ENCODE measurements around the gene AHI1. TPM values are rescaled to one million over a fixed set of nuclear protein-coding genes. Genes with fewer than 3 reads are reported as not detected.
A peak's percentile ranks its signal among the peaks of the same experiment; 100 is the strongest.

The AHI1 gene
- total and polyA plus RNA-seq, 10 of the 15 experiments (the other 5 are each of a cell fraction or from before 2014, with no cell fraction given): 3.2 to 9.5 (median 4.6) TPM

- CTCF ChIA-PET: interaction anchor here (0.9 to 2.3 kb wide), 8 partner anchors 8 to 146 kb away, joined by 3 to 11 read pairs (median 5); no protein-coding TSS in a partner anchor
- peak; percentile 83 for FAIRE-seq
- RAD21 ChIA-PET (ENCODE audit: unreplicated experiment): interaction anchor here (0.9 to 1.1 kb wide), 3 partner anchors 10 to 146 kb away, joined by 3 to 4 read pairs (median 3); no protein-coding TSS in a partner anchor
- intact Hi-C loops (cut with micrococcal nuclease; ENCODE audit: unreplicated experiment): loop anchor here (2.0 kb wide), 2 partner anchors 93 to 147 kb away; no protein-coding TSS in a partner anchor
- no peaks in the 10 kb centered on the region for H3K79me2 ChIP-seq (ENCODE audit: control insufficient read depth, insufficient read depth, low read length)
- H3K27me3 ChIP-seq (replicated peaks in 1 of 2; ENCODE audit: control insufficient read depth in 2 of 2, insufficient read depth in 2 of 2, low read length in 1 of 2): no peaks in the 10 kb centered on the region
- H2AFZ ChIP-seq (ENCODE audit: control insufficient read depth, low read depth, low read length): peak overlapping the region; percentile 68
- peak overlapping the region; percentile 23 for H3K4me2 ChIP-seq (ENCODE audit: control insufficient read depth, insufficient read depth)
- DNase-seq (ENCODE audit: low read depth, low spot score): peak; percentile 68
- 0 out of 2 replicates have a peak overlapping the region, but pooled peaks have one; percentile 11 for H3K4me3 ChIP-seq
- peak; percentile 94 for ATAC-seq
- in situ Hi-C loops (cut with MboI): no loop called here
- H3K4me1 ChIP-seq (ENCODE audit: control insufficient read depth, insufficient read depth, low read length): peaks cover 15% of the 10 kb centered on the region
- H3K36me3 ChIP-seq (ENCODE audit: control insufficient read depth in 2 of 2, insufficient read depth in 2 of 2, low read length in 1 of 2): no peaks in the 10 kb centered on the region
- WGBS (ENCODE audit: insufficient coverage, insufficient replicate concordance, low lambda C conversion rate, missing lambda C conversion rate): 11% methylated on average over 13 of the region's 13 CpGs
- SMC1A ChIA-PET (ENCODE audit: uncharacterized antibody, unreplicated experiment): interaction anchor here (1.0 to 3.7 kb wide), 9 partner anchors 8 to 186 kb away, joined by 3 to 24 read pairs (median 4); no protein-coding TSS in a partner anchor
- POLR2A ChIA-PET: interaction anchor here (0.6 to 1.0 kb wide), 2 partner anchors 14 to 176 kb away, joined by 3 read pairs; no protein-coding TSS in a partner anchor
- H3K27ac ChIP-seq (ENCODE audit: control insufficient read depth, insufficient read depth): peak overlapping the region; percentile 67
- H4K20me1 ChIP-seq (ENCODE audit: control insufficient read depth, insufficient read depth): no peaks in the 10 kb centered on the region
- BruUV-seq (replicated peaks): no TSS peak
- H3K9ac ChIP-seq (ENCODE audit: control insufficient read depth, insufficient read depth, low read length): no peak overlapping the region
- peaks cover 3% of the 10 kb centered on the region; the same call in 2 of the 3 replicates for H3K9me3 ChIP-seq (replicated peaks; ENCODE audit: control insufficient read depth, insufficient read depth, low read length)
- TF ChIP-seq BHLHE40 (IDR thresholded peaks at IDR 0.05; ENCODE audit: borderline replicate concordance in 1 of 2, low read depth in 2 of 2, low read length in 1 of 2) (peak; percentile 44 to 69; a peak in 3 of 4 replicates), ZNF217 (IDR thresholded peaks at IDR 0.05) (no peak), ZZZ3 (IDR thresholded peaks at IDR 0.05; ENCODE audit: control insufficient read depth, insufficient read length, low read depth) (no peak), KAT2A (conservative IDR thresholded peaks at IDR 0.05; ENCODE audit: control insufficient read depth, low read depth, low read length) (no peak), ZBTB11 (CRISPR knock-in tag; IDR thresholded peaks at IDR 0.05) (no peak), CBFB (IDR thresholded peaks at IDR 0.05; ENCODE audit: low read depth) (peak; percentile 40; the same call in 1 of the 2 replicates), ASH2L (IDR thresholded peaks at IDR 0.05; ENCODE audit: borderline replicate concordance, low read depth) (no peak), SKIL (IDR thresholded peaks at IDR 0.05; ENCODE audit: low read depth, poor library complexity, severe bottlenecking) (peak; percentile 68), IRF4 (IDR thresholded peaks at IDR 0.05; ENCODE audit: low read depth, low read length) (peak; percentile 90), TBL1XR1 (IDR thresholded peaks at IDR 0.05; ENCODE audit: low read depth, low read length) (peak; percentile 58; the same call in 1 of the 2 replicates), MLLT1 (IDR thresholded peaks at IDR 0.05) (peak; percentile 76), ATF2 (IDR thresholded peaks at IDR 0.05; ENCODE audit: low read length) (peak; percentile 71)
Measured at GRCh38 chr6:135329851-135330803, 167.4 kb downstream of the AHI1 start.

All from GM12878 (cell line).